GM19238 (cell line): ENCODE measurements around the gene ARSI.
A peak's percentile ranks its signal among the peaks of the same experiment; 100 is the strongest.

ENCODE experiments used
- DNase-seq: peaks from one replicate; pipeline ENCODE4 v3.0.0; 2011; ENCODE audit warnings: low spot score; ENCODE audit not compliant: insufficient read length

Gene ARSI

DNA sequence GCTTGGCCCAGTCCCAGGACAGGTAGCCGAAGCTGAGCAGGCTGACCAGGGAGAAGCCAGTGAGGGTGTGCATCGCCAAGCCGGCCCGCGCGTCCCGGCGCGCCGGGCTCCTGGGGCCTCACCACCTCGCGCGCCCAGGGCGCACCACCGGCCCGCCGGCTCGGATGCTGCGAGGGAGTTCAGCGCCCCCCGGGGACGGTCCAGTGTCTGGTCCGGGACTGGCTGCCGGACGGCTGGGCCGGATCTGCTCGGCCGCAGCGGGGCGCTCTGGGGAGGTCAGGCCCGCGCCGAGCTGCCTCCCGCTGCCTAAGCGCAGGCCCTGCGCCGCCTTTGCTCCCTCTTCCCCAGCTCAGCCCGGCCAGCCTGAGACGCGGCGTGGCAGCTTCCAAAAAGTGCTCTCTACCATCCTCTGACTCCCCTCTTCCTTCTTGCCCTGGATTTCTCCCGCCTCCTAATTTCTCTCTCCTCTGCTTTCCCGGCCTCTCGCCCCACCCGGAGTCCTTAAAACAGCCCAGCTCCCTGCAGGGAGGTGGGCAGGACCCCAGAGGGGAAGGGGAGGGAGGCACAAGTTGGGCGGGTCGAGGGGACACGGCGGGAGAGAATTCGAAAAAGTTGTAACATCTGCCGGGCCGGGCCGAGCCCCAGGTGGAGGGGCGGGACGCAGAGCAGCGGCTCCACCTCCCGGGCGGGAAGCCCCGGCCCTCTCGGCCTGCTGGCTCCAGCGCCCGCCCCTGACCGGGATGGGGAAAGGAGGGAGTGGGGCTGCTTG is at the start of gene ARSI:
Gene ARSI, minus strand, starts transcription at position 605 of the 769 bp plus-strand sequence. Its CDS starts 532 bp downstream, at position 73.
- no peak for DNase-seq

DNA sequence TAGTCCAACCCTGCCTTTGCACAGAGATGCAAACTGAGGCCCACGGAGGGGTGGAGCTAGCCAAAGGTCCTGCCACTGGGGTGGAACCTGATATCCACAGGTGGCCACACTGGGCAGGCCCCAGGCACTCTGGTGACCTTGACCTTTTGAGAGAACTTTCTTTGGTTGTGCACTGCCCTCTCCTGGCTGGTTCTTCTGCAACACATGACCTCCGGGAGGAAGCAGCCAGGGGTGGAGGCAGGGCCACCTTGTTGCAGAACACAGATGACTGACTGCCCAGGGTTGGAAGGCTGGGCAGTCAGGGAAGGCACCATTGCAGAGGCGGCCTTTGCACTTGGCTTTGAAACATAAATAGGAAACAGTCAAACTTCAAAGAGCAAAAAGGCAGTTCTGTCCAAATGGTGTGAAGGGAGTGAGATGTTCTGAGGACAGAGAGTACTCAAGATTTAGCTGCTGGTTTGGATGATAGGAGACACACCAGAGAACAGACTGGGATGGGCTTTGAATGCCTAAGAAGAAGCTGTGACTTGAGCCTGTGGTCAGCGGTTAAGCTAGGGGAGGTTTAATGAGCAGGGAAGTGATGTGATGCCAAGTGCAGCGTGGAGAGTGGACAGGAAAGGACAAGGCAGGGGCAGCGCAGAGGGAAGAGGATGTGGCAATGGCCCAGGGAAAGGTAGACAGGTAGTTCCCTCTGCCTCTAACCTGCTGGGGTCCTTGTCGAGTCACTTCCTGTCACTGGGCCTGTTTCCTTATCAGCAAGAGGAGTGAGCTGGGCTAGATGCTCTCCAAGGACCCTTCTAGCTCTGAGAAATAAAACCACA is 48.0 kb upstream of the ARSI start:
- DNase-seq = peak; percentile 60

DNA sequence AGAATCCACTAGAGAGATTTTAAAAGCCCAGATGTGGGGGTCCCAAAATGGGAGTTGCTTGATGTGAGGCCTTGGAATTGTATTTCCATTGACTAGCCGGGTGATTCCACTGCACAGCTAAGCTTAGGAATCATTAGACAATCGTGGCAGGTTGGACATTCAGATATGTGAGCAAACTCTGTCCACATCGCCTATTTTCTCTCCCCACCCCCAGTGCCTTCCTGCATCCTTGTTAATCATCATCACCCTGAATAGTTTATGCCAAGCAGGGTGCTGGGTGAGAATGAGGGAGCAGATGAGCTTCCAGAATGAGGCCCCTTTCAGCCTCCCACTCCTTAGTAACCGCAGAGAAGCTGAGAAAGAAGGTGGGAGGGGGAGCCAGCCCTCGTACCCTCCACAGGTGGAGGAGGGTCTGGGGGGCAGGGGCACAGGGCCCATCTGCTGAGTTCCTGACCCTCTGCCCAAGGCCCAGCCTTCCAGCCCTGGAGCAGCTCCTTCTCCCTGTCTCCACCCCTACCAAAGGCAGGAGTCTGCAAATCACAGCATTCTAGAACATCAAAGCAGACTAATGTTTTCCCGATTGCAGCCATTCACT is 47.1 kb upstream of the ARSI start:
- DNase-seq = no peak

DNA sequence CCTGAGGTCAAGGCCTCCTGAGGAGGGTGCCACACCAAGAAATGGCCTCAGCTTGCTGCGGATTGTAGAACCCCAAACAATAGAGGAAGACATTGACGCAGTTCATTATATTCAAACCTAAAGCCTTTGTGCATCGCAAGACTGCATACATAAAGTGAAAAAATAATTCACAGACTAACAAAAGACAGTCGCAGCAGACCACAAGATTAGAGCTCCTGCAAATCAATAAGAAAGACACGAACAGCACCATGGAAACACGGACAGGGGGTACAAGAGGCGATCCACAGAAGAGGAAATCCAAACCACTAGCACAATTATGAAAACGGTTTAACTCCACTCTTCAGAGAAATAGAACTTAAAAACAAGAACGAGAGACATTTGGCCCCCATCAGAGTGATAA is 44.7 kb upstream of the ARSI start:
- no peak for DNase-seq

DNA sequence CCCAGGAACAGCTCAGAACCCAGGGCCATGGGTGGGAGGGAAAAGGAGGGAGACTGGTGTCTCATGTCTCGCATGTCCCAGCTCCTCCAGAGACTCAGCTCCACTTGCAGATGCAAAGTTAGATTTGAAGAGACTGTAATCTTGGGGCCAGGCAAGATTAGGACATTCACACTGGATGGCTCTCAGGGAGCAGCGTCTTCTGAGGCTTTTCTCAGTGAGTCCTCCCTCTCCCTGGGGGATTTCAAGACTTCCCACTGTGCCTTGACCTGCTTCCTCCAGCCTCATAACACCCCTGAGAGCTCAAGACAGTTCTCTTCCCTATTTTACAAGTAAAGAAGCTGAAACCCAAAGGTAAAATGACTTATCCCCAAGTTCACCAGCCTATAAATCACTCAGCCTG is 44.3 kb upstream of the ARSI start:
- DNase-seq = no peak

DNA sequence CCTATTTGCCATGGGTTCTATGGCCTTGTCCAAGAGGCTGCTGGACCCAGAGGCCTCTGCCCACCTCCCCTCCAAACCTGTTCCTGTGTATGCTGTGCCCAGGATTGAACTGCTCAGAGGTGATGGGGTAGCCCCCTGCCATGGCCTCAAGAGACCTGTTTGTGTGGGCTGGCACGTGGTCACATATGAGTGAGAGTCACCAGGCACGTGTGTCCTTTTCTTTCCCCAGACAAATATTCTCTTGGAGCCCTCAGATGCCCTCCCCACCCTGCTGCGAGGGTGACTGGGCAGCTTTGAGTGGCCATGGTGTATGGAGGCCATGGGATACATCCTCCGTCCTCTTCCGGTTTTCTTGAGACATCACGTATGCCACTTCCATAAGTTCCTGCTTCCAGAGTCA is 43.9 kb upstream of the ARSI start:
- DNase-seq = no peak

DNA sequence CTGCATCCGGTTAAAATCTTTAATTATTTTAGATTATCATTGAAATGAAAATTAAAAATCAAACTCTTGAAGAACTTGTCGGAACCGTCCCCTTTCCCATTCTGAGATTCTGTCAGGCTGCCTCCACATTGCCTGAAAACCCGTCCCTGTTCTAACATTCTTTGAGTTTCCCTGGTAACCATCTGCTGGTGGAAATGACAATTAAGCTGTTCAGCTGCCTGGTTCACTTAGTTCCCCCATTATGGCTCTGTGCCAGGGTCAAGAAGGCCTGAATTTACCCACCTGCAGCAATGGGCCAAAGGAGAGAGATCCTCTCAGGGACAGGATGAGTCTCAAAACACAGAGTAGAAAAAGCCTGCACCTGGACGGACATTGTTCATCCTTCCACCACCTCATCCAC is 43.0 kb upstream of the ARSI start:
- no peak for DNase-seq

DNA sequence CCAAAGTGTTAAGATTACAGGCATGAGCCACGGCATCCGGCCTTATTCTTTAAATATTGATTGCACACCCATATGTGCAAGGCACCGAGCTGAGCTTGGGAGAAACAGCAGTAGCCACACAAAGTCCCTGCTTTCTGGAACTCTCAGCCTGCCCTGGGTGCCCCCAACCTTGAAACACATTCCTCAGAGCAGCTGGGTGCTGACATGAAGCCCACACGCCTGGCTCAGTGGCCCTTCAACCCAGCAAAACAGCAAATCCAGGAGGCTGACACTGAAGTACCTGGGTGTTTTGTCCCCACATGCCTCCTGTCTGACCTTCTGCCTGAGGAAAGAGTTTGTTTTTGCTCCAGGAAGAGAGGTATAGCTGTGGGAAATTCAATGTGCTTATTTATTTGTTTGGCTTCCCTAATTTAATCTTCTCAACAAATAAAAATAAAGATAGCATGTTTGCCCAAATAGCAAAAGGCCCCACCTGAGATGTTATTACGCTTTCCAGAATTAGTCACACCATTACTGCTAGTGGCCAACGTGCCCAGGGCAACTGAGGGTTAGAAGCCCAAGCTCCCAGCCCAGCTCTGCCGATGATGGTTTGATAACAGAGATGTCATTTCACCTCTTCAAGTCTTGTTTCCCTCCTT is 41.4 kb upstream of the ARSI start:
- no peak for DNase-seq

DNA sequence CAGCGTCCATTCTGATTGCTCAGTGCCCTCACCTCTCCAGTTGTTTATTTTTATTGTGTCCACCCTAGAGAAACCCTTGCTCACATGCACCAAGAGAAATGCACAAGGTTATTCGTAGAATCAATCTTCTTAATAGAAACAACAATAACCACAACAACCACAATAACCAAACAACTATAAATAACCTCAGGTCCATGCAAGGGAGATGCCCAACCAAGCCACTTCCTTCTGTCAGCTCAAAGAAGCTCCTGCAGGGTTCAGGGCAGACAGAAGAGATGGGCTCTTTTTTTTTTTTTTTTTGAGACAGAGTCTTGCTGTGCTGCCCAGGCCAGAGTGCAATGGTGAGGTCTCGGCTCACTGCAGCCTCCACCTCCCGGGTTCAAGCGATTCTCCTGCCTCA is 39.9 kb upstream of the ARSI start:
- DNase-seq = no peak

DNA sequence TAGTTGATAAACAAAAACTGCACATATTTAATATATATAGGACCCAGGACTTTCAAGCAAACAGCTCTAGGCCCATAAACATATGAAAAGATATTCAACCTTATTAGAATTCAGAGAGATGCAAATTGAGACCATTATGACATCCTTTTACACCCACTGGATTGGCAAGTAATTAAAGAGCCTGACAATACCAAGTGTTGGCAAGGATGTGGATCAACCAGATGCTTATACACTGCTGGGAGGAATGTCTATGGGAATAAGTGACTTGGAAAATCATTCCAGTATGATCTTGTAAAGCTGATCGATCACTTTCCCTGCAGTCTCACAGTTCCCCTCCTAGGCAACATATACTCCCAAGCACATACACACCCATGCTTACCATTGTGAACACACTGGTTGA is 39.3 kb upstream of the ARSI start:
- DNase-seq = no peak

DNA sequence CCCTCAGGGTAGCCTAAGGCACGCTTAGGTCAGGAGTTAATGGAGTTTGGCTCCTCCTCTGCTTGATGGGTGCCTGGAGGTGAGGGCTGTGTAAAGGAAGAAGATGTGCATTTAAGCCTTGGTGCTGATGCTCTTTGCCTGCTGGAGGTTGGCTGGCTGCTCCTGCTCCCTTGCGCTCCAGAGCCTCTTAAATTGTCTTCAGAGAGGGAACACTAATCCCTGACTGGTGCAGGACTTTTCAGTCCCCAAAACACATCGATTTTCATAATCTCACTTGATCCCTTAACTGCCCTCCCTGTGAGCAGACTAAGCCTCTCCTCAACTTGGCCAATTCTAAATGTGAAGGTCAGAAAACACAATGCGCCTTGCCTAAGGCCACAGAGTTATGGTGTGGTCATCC is 38.6 kb upstream of the ARSI start:
- DNase-seq = no peak

DNA sequence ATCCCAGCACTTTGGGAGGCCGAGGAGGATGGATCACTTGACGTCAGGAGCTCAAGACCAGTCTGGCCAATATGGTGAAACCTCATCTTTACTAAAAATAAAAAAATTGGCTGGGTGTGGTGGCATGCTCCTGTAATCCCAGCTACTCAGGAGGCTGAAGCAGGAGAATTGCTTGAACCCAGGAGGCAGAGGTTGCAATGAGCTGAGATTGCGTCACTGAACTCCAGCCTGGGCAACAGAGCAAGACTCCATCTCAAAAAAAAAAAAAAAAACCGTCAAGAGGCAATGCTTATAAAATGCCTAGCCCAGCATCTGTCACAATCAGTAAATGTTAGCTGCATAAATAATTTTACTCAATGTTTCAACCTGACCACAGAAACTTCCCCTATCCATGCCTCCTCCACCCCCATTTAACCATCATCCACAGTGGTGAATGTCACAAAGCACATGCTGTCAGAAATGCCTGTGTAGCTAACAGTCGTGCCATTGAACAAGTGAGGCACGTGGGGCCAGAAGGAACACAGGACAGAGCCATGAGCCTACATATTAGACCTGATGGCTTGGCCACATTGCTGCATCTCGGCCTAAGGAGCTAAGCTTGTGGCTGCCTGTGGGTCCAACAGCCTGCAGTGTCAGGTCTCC is 38.0 kb upstream of the ARSI start:
- DNase-seq = no peak

DNA sequence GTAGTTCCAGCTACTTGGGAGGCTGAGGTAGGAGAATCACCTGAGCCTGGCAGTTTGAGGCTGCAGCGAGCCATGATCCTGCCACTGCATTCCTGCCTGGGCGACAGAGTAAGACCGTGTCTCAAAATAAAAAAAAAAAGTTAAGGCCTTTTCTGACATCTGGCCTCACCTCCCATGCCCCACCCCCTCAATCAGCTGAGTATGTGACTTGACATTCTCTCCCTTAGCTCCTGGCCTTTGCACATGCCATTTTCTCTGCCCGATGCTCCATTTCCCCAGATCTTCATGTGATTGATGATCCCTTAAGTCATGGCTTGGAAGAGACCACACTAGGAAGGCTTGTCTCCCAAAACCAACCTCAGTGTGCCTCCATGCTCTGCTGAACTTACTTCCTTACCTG is 37.1 kb upstream of the ARSI start:
- no peak for DNase-seq

DNA sequence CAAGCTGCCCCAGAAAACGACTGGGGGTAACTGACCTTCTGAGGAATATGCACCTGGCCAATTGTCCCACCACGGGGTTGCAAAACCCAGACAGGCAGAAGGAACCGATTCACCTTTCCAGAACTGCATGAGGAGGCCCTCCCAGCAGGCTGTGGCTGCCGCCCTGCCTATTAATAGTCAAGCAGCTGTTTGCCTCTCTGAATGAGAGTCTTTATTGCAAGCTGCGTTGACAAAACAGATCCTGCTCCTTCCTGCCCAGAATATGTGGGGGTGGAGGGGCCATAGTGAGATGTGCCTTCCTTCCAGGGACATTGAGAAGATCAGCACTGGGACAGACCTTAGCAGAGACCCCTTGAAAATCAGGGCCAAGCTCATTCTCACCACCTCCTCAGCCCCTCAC is 36.5 kb upstream of the ARSI start:
- no peak for DNase-seq

DNA sequence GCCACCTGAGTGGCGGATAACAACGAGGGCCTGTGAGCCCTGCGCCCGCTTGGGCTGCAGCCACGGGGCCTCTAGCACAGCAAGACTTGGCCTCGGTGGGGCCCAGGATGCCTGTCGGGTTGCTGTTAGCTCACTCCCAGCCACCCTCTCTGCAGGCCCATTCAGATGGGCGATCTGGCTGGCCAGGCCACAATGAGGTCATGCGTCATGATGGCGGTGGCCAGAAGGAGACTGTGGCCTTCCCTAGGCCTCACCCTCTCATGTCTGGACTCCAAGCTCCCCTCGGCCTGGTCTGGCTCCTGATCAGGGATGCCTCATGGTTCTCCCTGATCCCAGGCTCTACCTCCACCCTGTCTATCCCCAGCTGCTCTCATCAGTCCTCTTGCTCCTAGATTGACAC is 35.8 kb upstream of the ARSI start:
- DNase-seq = no peak

DNA sequence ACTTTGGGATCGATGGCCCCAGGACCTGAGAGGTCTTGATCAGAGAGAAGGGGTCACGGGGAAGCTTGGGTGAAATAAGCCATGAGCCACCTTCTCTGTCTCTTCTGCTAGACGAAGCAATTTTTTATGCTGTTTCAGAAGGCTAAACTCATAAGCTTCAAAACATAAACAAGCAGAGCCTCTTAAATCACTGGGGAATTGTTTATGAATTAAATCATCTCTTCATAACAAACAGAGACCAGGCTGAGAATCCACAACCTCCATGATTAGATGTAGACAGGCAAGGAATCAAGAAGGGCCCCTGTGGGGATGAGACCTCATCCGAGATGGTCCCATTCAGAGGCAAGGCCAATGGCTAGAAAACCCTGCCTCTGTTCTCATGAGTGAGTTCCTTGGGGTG is 33.1 kb upstream of the ARSI start:
- no peak for DNase-seq

DNA sequence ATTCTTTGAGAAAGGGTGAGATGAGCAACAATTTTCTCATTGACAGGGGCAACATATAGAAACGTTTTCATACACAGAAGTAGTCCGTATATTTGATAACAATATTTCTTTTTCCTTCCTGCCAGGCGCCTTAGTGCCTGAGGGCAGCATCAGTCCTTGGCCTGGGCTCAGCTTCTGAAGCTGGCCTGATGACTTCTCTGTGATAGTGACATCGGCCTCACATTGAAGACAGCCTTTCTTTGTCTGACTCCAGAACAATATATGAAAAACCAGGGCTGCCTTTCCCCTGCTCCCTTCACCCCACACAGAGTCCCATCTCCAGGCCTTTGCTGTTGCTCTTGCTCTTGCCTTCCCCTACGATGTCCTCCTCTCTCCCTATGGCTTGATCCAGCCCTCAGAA is 30.7 kb upstream of the ARSI start:
- no peak for DNase-seq

DNA sequence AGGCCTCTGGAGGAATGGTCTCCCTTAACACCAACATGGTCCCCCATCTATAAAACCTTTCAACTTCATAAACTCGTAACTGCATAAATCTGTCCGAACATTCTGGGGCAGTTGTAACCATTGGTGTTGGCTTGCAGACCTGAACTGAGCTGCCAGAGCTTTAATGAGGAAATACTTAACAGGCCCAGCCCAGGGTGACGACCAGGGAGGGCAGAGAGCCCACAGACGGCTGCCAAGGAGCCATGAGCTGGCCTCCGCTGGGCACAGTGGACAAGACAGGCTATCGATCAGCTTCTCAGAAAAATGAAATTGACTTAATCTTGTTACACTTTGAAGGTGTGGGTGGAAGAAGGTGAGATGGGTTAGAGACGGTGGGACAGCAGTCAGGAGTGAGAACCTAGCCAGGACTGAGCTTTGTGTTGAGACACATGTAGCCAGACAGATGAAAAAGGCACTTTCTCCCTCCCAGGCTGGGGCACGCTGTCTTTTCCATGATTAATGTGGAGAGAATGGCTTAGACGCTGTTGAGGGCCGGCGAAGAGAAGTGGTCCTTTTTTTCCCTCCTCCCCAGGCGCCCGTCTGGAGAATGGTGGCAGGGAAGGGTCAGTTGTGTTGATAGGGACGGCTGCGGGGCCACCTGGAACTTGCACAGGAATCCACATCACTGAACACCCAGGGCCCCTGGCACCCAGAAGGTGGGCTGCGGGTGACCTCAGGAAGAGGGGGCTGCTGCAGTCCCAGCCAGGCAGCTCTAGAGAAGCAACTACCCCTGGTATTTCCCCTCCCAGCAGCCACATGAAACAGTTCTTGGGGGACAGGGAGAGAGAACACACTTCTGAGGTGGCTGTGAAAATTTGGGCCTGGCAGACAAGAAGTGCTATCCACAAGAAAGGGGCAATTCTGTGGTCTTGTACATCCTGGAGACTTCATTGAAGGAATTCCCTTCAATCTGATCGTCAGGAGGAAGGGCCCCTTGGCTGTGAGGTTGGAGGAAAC is 27.5 kb upstream of the ARSI start:
- DNase-seq = no peak

DNA sequence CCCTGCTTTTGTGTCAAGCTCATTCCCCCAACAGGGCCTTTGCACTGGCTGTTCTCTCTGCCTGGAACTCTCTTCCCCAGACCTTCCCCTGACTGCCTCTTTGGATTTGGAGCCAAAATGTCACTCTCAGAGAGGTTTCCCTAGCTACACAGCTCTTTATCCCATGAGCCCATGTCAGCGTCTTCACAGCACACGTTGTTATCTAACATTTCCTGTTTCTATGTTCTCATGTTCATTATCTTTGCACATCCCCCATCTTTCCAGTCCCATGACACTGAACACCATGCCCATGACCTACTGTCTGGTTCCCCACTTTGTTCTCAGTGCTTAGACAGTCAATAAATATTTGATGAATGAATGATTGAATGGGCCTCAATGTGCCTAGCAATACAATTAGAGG is 26.3 kb upstream of the ARSI start:
- no peak for DNase-seq

DNA sequence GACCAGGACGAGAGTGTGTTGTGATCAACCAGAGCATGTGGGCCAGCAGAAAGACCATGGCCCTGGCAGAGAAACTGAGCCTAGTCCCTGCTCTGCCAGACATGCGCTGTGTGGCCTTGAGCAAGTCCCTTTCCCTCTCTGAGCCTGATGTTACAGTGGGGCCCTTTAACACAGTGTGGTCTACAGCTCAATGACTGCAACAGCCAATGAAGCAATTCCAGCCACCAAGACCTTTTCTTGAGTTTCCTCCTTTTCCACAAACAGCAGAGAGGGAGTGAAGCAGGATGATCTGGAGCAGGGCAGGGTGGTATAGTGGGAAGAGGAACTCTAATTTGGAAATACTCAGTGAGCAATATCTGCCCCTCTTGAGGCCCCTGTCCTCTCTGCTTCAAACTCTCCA is 25.8 kb upstream of the ARSI start:
- DNase-seq = no peak
